GM23248 (cell line): ENCODE results near the gene CLMP. TPM values are rescaled to one million over a fixed set of nuclear protein-coding genes. Genes with fewer than 3 reads are reported as not detected.

Experiments
- DNase-seq: peaks from one replicate; pipeline ENCODE4 v3.0.0-alpha.2; 2015
- H2AFZ ChIP-seq: fragments of 200-600 bp; sonication (generic); 2 replicates; pipeline ENCODE4 v1.6.1; 2016; ENCODE audit warnings: antibody characterized with exemption
- H3F3A ChIP-seq: fragments of 200-600 bp; sonication (generic); 2 replicates; pipeline ENCODE4 v1.6.1; 2016; ENCODE audit warnings: mild to moderate bottlenecking, antibody characterized with exemption, mixed run types; ENCODE audit not compliant: insufficient read depth
- H3K27ac ChIP-seq: fragments of 200-600 bp; sonication (generic); 2 replicates; pipeline ENCODE4 v1.5.1; 2016; ENCODE audit warnings: mild to moderate bottlenecking
- H3K27me3 ChIP-seq: fragments of 200-600 bp; sonication (generic); replicated peaks from 2 replicates; pipeline ENCODE4 v1.6.1; 2016; ENCODE audit warnings: mild to moderate bottlenecking; ENCODE audit not compliant: insufficient read depth
- H3K36me3 ChIP-seq: fragments of 200-600 bp; sonication (generic); 2 replicates; pipeline ENCODE4 v1.6.1; 2016; ENCODE audit warnings: low read depth, mild to moderate bottlenecking
- H3K4me1 ChIP-seq: fragments of 200-600 bp; sonication (generic); 2 replicates; pipeline ENCODE4 v1.6.1; 2016; ENCODE audit warnings: mild to moderate bottlenecking; ENCODE audit not compliant: insufficient read depth
- H3K4me2 ChIP-seq: fragments of 200-600 bp; sonication (generic); one replicate; pipeline ENCODE4 v1.6.1; 2016; ENCODE audit warnings: mild to moderate bottlenecking; ENCODE audit not compliant: unreplicated experiment
- H3K4me3 ChIP-seq: fragments of 200-600 bp; sonication (generic); 2 replicates; pipeline ENCODE4 v1.5.1; 2016; ENCODE audit warnings: mild to moderate bottlenecking
- H3K79me2 ChIP-seq: fragments of 200-600 bp; sonication (generic); 2 replicates; pipeline ENCODE4 v1.6.1; 2016; ENCODE audit warnings: mild to moderate bottlenecking; ENCODE audit not compliant: insufficient read depth
- H3K9ac ChIP-seq: fragments of 200-600 bp; sonication (generic); 2 replicates; pipeline ENCODE4 v1.6.1; 2016; ENCODE audit warnings: mild to moderate bottlenecking
- H3K9me2 ChIP-seq: fragments of 200-600 bp; sonication (generic); 2 replicates; pipeline ENCODE4 v1.6.1; 2016; ENCODE audit warnings: mixed run types, mild to moderate bottlenecking, moderate library complexity; ENCODE audit not compliant: insufficient read depth
- H3K9me3 ChIP-seq: fragments of 200-600 bp; sonication (generic); one replicate; pipeline ENCODE4 v1.6.1; 2017; ENCODE audit warnings: low read depth
- H4K20me1 ChIP-seq: fragments of 200-600 bp; sonication (generic); 2 replicates; pipeline ENCODE4 v1.6.0; 2016; ENCODE audit not compliant: insufficient read depth
- EZH2 ChIP-seq: fragments of 200-600 bp; sonication (generic); IDR thresholded peaks from 2 replicates; pipeline ENCODE4 v1.6.1; 2018; ENCODE audit warnings: antibody characterized with exemption, mild to moderate bottlenecking; ENCODE audit not compliant: insufficient read depth, poor library complexity, severe bottlenecking
- EZH2phosphoT487 ChIP-seq: fragments of 200-600 bp; sonication (generic); IDR thresholded peaks from 2 replicates; pipeline ENCODE4 v1.6.1; 2018; ENCODE audit warnings: antibody characterized with exemption, moderate library complexity, mild to moderate bottlenecking, low read depth; ENCODE audit not compliant: insufficient read depth
- WGBS, 2 experiments: methylation state at CpG; one replicate each; pipeline ENCODE4 v1.1.6; 2015 to 2017; ENCODE audit warnings: low lambda C conversion rate in 2 of 2, low coverage in 1 of 2; ENCODE audit errors: missing lambda C conversion rate in 2 of 2; 5-methylcytosine and 5-hydroxymethylcytosine counted together
- in situ Hi-C: fragments of 300-500 bp; cut with MboI; formaldehyde crosslinking; loops from 2 replicates; pipeline ENCODE4 v1.15.0; 2020
- polyA plus RNA-seq: library from polyadenylated mRNA; unstranded; fragments of >200 nt; fragmentation: Nextera tagmentation; extraction: Ambion mirVana; gene quantifications from 2 replicates; pipeline ENCODE4 v1.2.1, GENCODE V29; 2016
- total RNA-seq: library from RNA; depleted of rRNA; stranded (reverse); fragments of >200 nt; shearing (Covaris generic); gene quantifications from 2 replicates; pipeline ENCODE4 v1.2.3, GENCODE V29; 2014

CLMP gene
- total and polyA plus RNA-seq, 2 experiments from 2014 or later = 166 to 215 TPM

DNA sequence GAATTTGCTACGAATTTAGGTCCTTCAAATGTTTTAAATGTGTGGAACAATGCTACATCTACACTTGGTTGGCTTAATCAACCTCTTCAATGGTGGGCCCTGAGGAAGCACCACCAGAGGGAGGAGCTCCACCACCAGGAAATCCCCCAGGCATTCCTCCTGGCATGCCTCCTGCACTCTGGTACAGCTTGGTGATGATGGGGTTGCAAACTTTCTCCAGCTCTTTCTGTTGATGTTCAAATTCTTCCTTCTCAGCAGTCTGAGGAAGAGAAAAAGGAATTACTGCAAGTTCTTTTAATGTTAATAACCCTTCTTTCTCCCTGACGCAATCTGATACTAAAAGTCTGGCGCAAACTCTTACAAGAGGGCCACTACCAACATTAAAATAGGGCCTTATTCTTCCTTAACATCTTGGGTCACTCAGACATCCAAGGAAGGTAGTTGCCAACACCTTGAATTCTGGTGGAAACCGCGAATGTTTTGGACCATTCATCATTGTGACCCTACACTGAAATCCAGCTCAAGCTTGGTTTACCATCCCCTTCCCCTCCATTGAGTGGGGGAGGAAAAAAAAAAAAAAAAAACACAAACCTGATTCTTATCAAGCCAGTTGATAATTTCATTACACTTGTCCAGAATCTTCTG is 137.3 kb downstream of the CLMP start:
- Histone ChIP-seq H3F3A (peaks cover 85% of the 10 kb centered on the region), H3K9ac (peak overlapping the region; percentile 99; the same call in 1 of the 2 replicates), H2AFZ (no peak overlapping the region), H3K9me3 (no peaks in the 10 kb centered on the region), H3K4me1 (peaks cover 24% of the 10 kb centered on the region), H3K4me3 (peak overlapping the region; percentile 99; the same call in 1 of the 2 replicates), H3K9me2 (no peaks in the 10 kb centered on the region), H3K4me2 (peak overlapping the region; percentile 99), H3K36me3 (peaks cover 68% of the 10 kb centered on the region), H3K27me3 (no peaks in the 10 kb centered on the region), H3K27ac (peak overlapping the region; percentile 34; the same call in 1 of the 2 replicates), H3K79me2 (peaks cover 51% of the 10 kb centered on the region), H4K20me1 (peaks cover 43% of the 10 kb centered on the region)
- DNase-seq = no peak
- TF ChIP-seq EZH2 (no peak), EZH2phosphoT487 (no peak)
- WGBS, 2 experiments = 70 to 78% methylated on average over 5 of the region's 5 CpGs
- in situ Hi-C loops = no loop called here

- TF ChIP-seq EZH2 = no peak
- no peak for TF ChIP-seq EZH2phosphoT487
- WGBS, 2 experiments = 73 to 84% methylated on average over 3 of the region's 3 CpGs
- no peaks in the 10 kb centered on the region for H3K9me2 ChIP-seq
- peak overlapping the region; percentile 34 for H3K27ac ChIP-seq
- H3K79me2 ChIP-seq = peaks cover 51% of the 10 kb centered on the region
- in situ Hi-C loops = no loop called here
- no peaks in the 10 kb centered on the region for H3K27me3 ChIP-seq
- peaks cover 93% of the 10 kb centered on the region for H3F3A ChIP-seq
- no peak overlapping the region for H3K4me3 ChIP-seq
- H3K9me3 ChIP-seq = no peaks in the 10 kb centered on the region
- peak overlapping the region; percentile 30; the same call in 1 of the 2 replicates for H3K9ac ChIP-seq
- H3K4me2 ChIP-seq = no peak overlapping the region
- DNase-seq = no peak
- peaks cover 24% of the 10 kb centered on the region for H3K4me1 ChIP-seq
- H4K20me1 ChIP-seq = peaks cover 43% of the 10 kb centered on the region
- H3K36me3 ChIP-seq = peaks cover 68% of the 10 kb centered on the region
- no peak overlapping the region for H2AFZ ChIP-seq
Observed at GRCh38 chr11:123056835-123057491, 138.1 kb downstream of the CLMP start.

DNA sequence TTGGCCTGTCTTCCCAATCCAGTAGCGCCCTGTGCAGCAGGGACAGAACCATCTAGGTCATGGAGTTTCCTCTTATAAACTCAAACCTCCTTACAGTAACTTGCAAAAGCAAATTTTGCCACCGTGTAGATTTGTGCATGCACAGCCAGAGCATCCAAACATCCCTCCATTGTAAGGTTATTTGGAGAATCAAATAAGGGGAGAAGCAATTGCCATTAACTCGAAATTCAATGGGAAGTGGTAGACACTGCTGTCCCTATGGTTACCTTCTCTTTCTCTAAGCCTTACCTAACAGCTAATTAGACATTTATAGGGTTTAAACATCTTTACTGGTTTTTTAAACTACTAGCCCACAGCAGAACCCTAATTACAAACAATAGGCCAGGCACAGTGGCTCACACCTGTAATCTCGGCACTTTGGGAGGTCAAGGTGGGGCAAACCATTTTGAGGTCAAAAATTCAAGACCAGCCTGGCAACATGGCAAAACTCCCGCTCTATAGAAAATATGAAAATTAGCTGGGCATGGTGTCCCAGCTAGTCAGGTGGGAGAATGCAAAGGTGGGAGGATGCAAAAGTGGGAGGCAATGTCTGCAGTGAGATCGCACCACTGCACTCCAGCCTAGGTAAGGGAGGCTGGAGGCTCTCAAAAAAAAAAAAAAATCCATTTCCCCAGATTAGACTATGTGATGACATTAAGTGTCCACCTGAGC is 139.7 kb downstream of the CLMP start:
- Histone ChIP-seq H2AFZ (no peak overlapping the region), H3K79me2 (peaks cover 36% of the 10 kb centered on the region), H3K27me3 (no peaks in the 10 kb centered on the region), H3K9me2 (no peaks in the 10 kb centered on the region), H3K27ac (no peak overlapping the region), H3K9me3 (no peaks in the 10 kb centered on the region), H3K9ac (no peak overlapping the region), H3K4me2 (no peak overlapping the region), H3F3A (peaks cover 85% of the 10 kb centered on the region), H3K4me1 (peaks cover 24% of the 10 kb centered on the region), H3K36me3 (peaks cover 60% of the 10 kb centered on the region), H4K20me1 (peaks cover 34% of the 10 kb centered on the region), H3K4me3 (no peak overlapping the region)
- in situ Hi-C loops = no loop called here
- 85 to 89% methylated on average over 6 of the region's 6 CpGs for WGBS, 2 experiments
- TF ChIP-seq EZH2phosphoT487 (no peak), EZH2 (no peak)
- no peak for DNase-seq

- in situ Hi-C loops = no loop called here
- H3F3A ChIP-seq = peaks cover 77% of the 10 kb centered on the region
- H3K4me2 ChIP-seq = no peak overlapping the region
- peaks cover 51% of the 10 kb centered on the region for H3K36me3 ChIP-seq
- TF ChIP-seq EZH2 = no peak
- no peak for TF ChIP-seq EZH2phosphoT487
- peaks cover 26% of the 10 kb centered on the region for H4K20me1 ChIP-seq
- H3K9me2 ChIP-seq = no peaks in the 10 kb centered on the region
- no peak overlapping the region for H2AFZ ChIP-seq
- H3K4me3 ChIP-seq = no peak overlapping the region
- H3K27ac ChIP-seq = peak overlapping the region; percentile 18
- H3K9me3 ChIP-seq = no peaks in the 10 kb centered on the region
- DNase-seq = peak; percentile 89
- no peak overlapping the region for H3K9ac ChIP-seq
- WGBS, 2 experiments = 20 to 22% methylated on average over 11 of the region's 11 CpGs
- no peaks in the 10 kb centered on the region for H3K27me3 ChIP-seq
- peaks cover 27% of the 10 kb centered on the region for H3K79me2 ChIP-seq
- H3K4me1 ChIP-seq = peaks cover 20% of the 10 kb centered on the region
Observed at GRCh38 chr11:123054301-123055065, 140.6 kb downstream of the CLMP start.
